ENCODE measurements around the gene TAF4B. TPM values are rescaled to one million over a fixed set of nuclear protein-coding genes. Genes with fewer than 3 reads are reported as not detected.

TAF4B gene
- total and polyA plus RNA-seq, 5 donors from 2014 or later: 1.6 to 5.6 (median 4.6) TPM

- DNase-seq: no peak
- H3K4me1 Mint-ChIP-seq: no peaks in the 10 kb centered on the region
- H3K27ac Mint-ChIP-seq: no peak overlapping the region
These were observed 195.7 kb downstream of the TAF4B start for GRCh38 chr18:26421931-26422330.

GRCh38 chr18:26422472-26423162, 196.4 kb downstream of the TAF4B start:
- Mint-ChIP-seq H3K9me3 (peaks cover 0 to 2% (median 0%) of the 10 kb centered on the region in 7 donors), H3K27me3 (no peaks in the 10 kb centered on the region), H3K36me3 (no peaks in the 10 kb centered on the region), H3K4me3 (no peak overlapping the region), H3K27ac (no peak overlapping the region), H3K4me1 (no peaks in the 10 kb centered on the region)
- no peaks in the 10 kb centered on the region for H3K9me3 ChIP-seq (ENCODE audit: control insufficient read depth in 2 of 2, low read length in 2 of 2)
- no peak overlapping the region for H3K27ac ChIP-seq (ENCODE audit: insufficient read depth, low read length, poor library complexity, severe bottlenecking)
- no peaks in the 10 kb centered on the region for H3K4me1 ChIP-seq (ENCODE audit: control insufficient read depth, insufficient read depth, low read length, poor library complexity, severe bottlenecking)
- DNase-seq (no peak), ATAC-seq (ENCODE audit: low read depth in 2 of 2) (no peak)
- H3K36me3 ChIP-seq (ENCODE audit: control insufficient read depth, insufficient read depth, low read length): no peaks in the 10 kb centered on the region
- no peak overlapping the region for H3K4me3 ChIP-seq (ENCODE audit: low read depth, low read length)
- H3K27me3 ChIP-seq (ENCODE audit: control insufficient read depth, insufficient read depth, low read length): no peaks in the 10 kb centered on the region

More at GRCh38 chr18:26421931-26422330, 195.7 kb downstream of the TAF4B start:
- H3K9me3 ChIP-seq (ENCODE audit: control insufficient read depth in 2 of 2, low read length in 2 of 2): no peaks in the 10 kb centered on the region
- H3K27me3 Mint-ChIP-seq: no peaks in the 10 kb centered on the region
- no peak overlapping the region for H3K4me3 ChIP-seq (ENCODE audit: low read depth, low read length)
- no peaks in the 10 kb centered on the region for H3K9me3 Mint-ChIP-seq
- no peak for ATAC-seq (ENCODE audit: low read depth in 2 of 2)
- H3K4me1 ChIP-seq (ENCODE audit: control insufficient read depth, insufficient read depth, low read length, poor library complexity, severe bottlenecking): no peaks in the 10 kb centered on the region
- H3K36me3 Mint-ChIP-seq: no peaks in the 10 kb centered on the region
- no peaks in the 10 kb centered on the region for H3K27me3 ChIP-seq (ENCODE audit: control insufficient read depth, insufficient read depth, low read length)
- H3K36me3 ChIP-seq (ENCODE audit: control insufficient read depth, insufficient read depth, low read length): no peaks in the 10 kb centered on the region
- H3K4me3 Mint-ChIP-seq: no peak overlapping the region
- H3K27ac ChIP-seq (ENCODE audit: insufficient read depth, low read length, poor library complexity, severe bottlenecking): no peak overlapping the region

GRCh38 chr18:26424428-26425147, 198.3 kb downstream of the TAF4B start:
- Mint-ChIP-seq H3K27ac (no peak overlapping the region), H3K9me3 (peaks cover 0 to 2% (median 0%) of the 10 kb centered on the region in 7 donors), H3K4me1 (no peaks in the 10 kb centered on the region), H3K27me3 (no peaks in the 10 kb centered on the region), H3K36me3 (no peaks in the 10 kb centered on the region), H3K4me3 (no peak overlapping the region)
- no peak for ATAC-seq (ENCODE audit: low read depth in 2 of 2)
- DNase-seq: no peak
- Histone ChIP-seq H3K27ac (ENCODE audit: insufficient read depth, low read length, poor library complexity, severe bottlenecking) (no peak overlapping the region), H3K36me3 (ENCODE audit: control insufficient read depth, insufficient read depth, low read length) (no peaks in the 10 kb centered on the region), H3K4me3 (ENCODE audit: low read depth, low read length) (no peak overlapping the region), H3K9me3 (ENCODE audit: control insufficient read depth in 2 of 2, low read length in 2 of 2) (no peaks in the 10 kb centered on the region), H3K4me1 (ENCODE audit: control insufficient read depth, insufficient read depth, low read length, poor library complexity, severe bottlenecking) (no peaks in the 10 kb centered on the region), H3K27me3 (ENCODE audit: control insufficient read depth, insufficient read depth, low read length) (no peaks in the 10 kb centered on the region)

- no peak overlapping the region for H3K4me3 ChIP-seq (ENCODE audit: low read depth, low read length)
- no peaks in the 10 kb centered on the region for H3K27me3 ChIP-seq (ENCODE audit: control insufficient read depth, insufficient read depth, low read length)
- Mint-ChIP-seq H3K9me3 (peaks cover 0 to 2% (median 0%) of the 10 kb centered on the region in 7 donors), H3K27ac (no peak overlapping the region), H3K4me3 (no peak overlapping the region), H3K36me3 (no peaks in the 10 kb centered on the region), H3K27me3 (no peaks in the 10 kb centered on the region), H3K4me1 (no peaks in the 10 kb centered on the region)
- no peak for DNase-seq
- H3K36me3 ChIP-seq (ENCODE audit: control insufficient read depth, insufficient read depth, low read length): no peaks in the 10 kb centered on the region
- no peaks in the 10 kb centered on the region for H3K9me3 ChIP-seq (ENCODE audit: control insufficient read depth in 2 of 2, low read length in 2 of 2)
- H3K27ac ChIP-seq (ENCODE audit: insufficient read depth, low read length, poor library complexity, severe bottlenecking): no peak overlapping the region
- H3K4me1 ChIP-seq (ENCODE audit: control insufficient read depth, insufficient read depth, low read length, poor library complexity, severe bottlenecking): no peaks in the 10 kb centered on the region
- ATAC-seq (ENCODE audit: low read depth in 2 of 2): no peak
These were observed 198.9 kb downstream of the TAF4B start for GRCh38 chr18:26425148-26425531.

GRCh38 chr18:26429535-26430226, 203.4 kb downstream of the TAF4B start:
- H3K9me3 Mint-ChIP-seq: peaks cover 0 to 3% (median 0%) of the 10 kb centered on the region in 7 donors
- Histone ChIP-seq H3K27me3 (ENCODE audit: control insufficient read depth, insufficient read depth, low read length) (no peaks in the 10 kb centered on the region), H3K4me3 (ENCODE audit: low read depth, low read length) (no peak overlapping the region), H3K27ac (ENCODE audit: insufficient read depth, low read length, poor library complexity, severe bottlenecking) (no peak overlapping the region), H3K9me3 (ENCODE audit: control insufficient read depth in 2 of 2, low read length in 2 of 2) (no peaks in the 10 kb centered on the region), H3K36me3 (ENCODE audit: control insufficient read depth, insufficient read depth, low read length) (no peaks in the 10 kb centered on the region), H3K4me1 (ENCODE audit: control insufficient read depth, insufficient read depth, low read length, poor library complexity, severe bottlenecking) (no peaks in the 10 kb centered on the region)
- no peaks in the 10 kb centered on the region for H3K36me3 Mint-ChIP-seq
- DNase-seq: no peak
- H3K4me3 Mint-ChIP-seq: no peak overlapping the region
- no peaks in the 10 kb centered on the region for H3K27me3 Mint-ChIP-seq
- H3K4me1 Mint-ChIP-seq: no peaks in the 10 kb centered on the region
- ATAC-seq (ENCODE audit: low read depth in 2 of 2): no peak
- no peak overlapping the region for H3K27ac Mint-ChIP-seq

- DNase-seq (no peak), ATAC-seq (ENCODE audit: low read depth in 2 of 2) (no peak)
- H3K4me3 ChIP-seq (ENCODE audit: low read depth, low read length): no peak overlapping the region
- no peaks in the 10 kb centered on the region for H3K4me1 ChIP-seq (ENCODE audit: control insufficient read depth, insufficient read depth, low read length, poor library complexity, severe bottlenecking)
- Mint-ChIP-seq H3K9me3 (peaks cover 0 to 2% (median 0%) of the 10 kb centered on the region in 7 donors), H3K4me1 (no peaks in the 10 kb centered on the region), H3K4me3 (no peak overlapping the region), H3K27me3 (peaks cover 4% of the 10 kb centered on the region), H3K36me3 (no peaks in the 10 kb centered on the region), H3K27ac (no peak overlapping the region)
- no peaks in the 10 kb centered on the region for H3K36me3 ChIP-seq (ENCODE audit: control insufficient read depth, insufficient read depth, low read length)
- no peak overlapping the region for H3K27ac ChIP-seq (ENCODE audit: insufficient read depth, low read length, poor library complexity, severe bottlenecking)
- no peaks in the 10 kb centered on the region for H3K9me3 ChIP-seq (ENCODE audit: control insufficient read depth in 2 of 2, low read length in 2 of 2)
- no peaks in the 10 kb centered on the region for H3K27me3 ChIP-seq (ENCODE audit: control insufficient read depth, insufficient read depth, low read length)
These were observed 206.6 kb downstream of the TAF4B start for GRCh38 chr18:26432651-26433424.

GRCh38 chr18:26434887-26435286, 208.6 kb downstream of the TAF4B start:
- H3K4me3 ChIP-seq (ENCODE audit: low read depth, low read length): no peak overlapping the region
- H3K27ac ChIP-seq (ENCODE audit: insufficient read depth, low read length, poor library complexity, severe bottlenecking): no peak overlapping the region
- H3K36me3 ChIP-seq (ENCODE audit: control insufficient read depth, insufficient read depth, low read length): no peaks in the 10 kb centered on the region
- no peaks in the 10 kb centered on the region for H3K9me3 ChIP-seq (ENCODE audit: control insufficient read depth in 2 of 2, low read length in 2 of 2)
- DNase-seq: no peak
- Mint-ChIP-seq H3K4me3 (no peak overlapping the region), H3K4me1 (no peaks in the 10 kb centered on the region), H3K27me3 (peaks cover 4% of the 10 kb centered on the region), H3K36me3 (no peaks in the 10 kb centered on the region), H3K9me3 (peaks cover 0 to 2% (median 0%) of the 10 kb centered on the region in 7 donors), H3K27ac (no peak overlapping the region)
- no peaks in the 10 kb centered on the region for H3K27me3 ChIP-seq (ENCODE audit: control insufficient read depth, insufficient read depth, low read length)
- H3K4me1 ChIP-seq (ENCODE audit: control insufficient read depth, insufficient read depth, low read length, poor library complexity, severe bottlenecking): no peaks in the 10 kb centered on the region
- ATAC-seq (ENCODE audit: low read depth in 2 of 2): no peak
